HepG2 (cell line): Measurements from ENCODE around the gene ENTPD5. TPM values are rescaled to one million over a fixed set of nuclear protein-coding genes. Genes with fewer than 3 reads are reported as not detected.

ENCODE experiments used
- ATAD3A ChIP-seq: sonication (generic); formaldehyde crosslinking; IDR thresholded peaks from 2 replicates; pipeline ENCODE4 v1.4.0; 2020; ENCODE audit warnings: missing genetic modification reagents
- CREBL2 ChIP-seq: sonication (generic); formaldehyde crosslinking; IDR thresholded peaks from 2 replicates; pipeline ENCODE4 v1.8.1; 2023; ENCODE audit warnings: missing genetic modification reagents, mild to moderate bottlenecking, borderline replicate concordance
- DBP ChIP-seq: sonication (generic); formaldehyde crosslinking; IDR thresholded peaks from 2 replicates; pipeline ENCODE4 v1.4.0; 2020; ENCODE audit warnings: missing genetic modification reagents; ENCODE audit errors: not compliant biosample characterization
- FOXM1 ChIP-seq: sonication (generic); formaldehyde crosslinking; IDR thresholded peaks from 2 replicates; pipeline ENCODE4 v1.5.0; 2020; ENCODE audit warnings: missing genetic modification reagents
- HOXD1 ChIP-seq: sonication (generic); formaldehyde crosslinking; IDR thresholded peaks from 2 replicates; pipeline ENCODE4 v1.5.0; 2020; ENCODE audit warnings: missing genetic modification reagents
- KAT7 ChIP-seq: IDR thresholded peaks from 2 replicates; pipeline ENCODE4 v1.6.1; 2018; ENCODE audit warnings: borderline replicate concordance, missing compliant biosample characterization
- KLF6 ChIP-seq: IDR thresholded peaks from 2 replicates; pipeline ENCODE4 v1.8.0; 2016; ENCODE audit warnings: missing biosample characterization, missing genetic modification reagents
- MIXL1 ChIP-seq: IDR thresholded peaks from 2 replicates; pipeline ENCODE4 v1.6.1; 2016
- MNT ChIP-seq: fragments of 450-650 bp; IDR thresholded peaks from 2 replicates; pipeline ENCODE4 v1.6.1; 2016
- NFE2L2 ChIP-seq: fragments of 150-350 bp; IDR thresholded peaks from 2 replicates; pipeline ENCODE4 v1.6.1; 2014; ENCODE audit warnings: low read length
- PBX2 ChIP-seq: IDR thresholded peaks from 2 replicates; pipeline ENCODE4 v1.6.1; 2016; ENCODE audit warnings: control low read depth
- PCBP2 ChIP-seq: fragments of 200-400 bp; formaldehyde crosslinking; optimal IDR thresholded peaks from 2 replicates; pipeline ENCODE3; 2018; ENCODE audit warnings: low read length, low read depth; ENCODE audit not compliant: poor library complexity, severe bottlenecking
- TGIF2 ChIP-seq: IDR thresholded peaks from 2 replicates; pipeline ENCODE4 v1.6.1; 2016; ENCODE audit warnings: control low read depth, missing compliant biosample characterization
- THAP7 ChIP-seq: sonication (generic); formaldehyde crosslinking; IDR thresholded peaks from 2 replicates; pipeline ENCODE4 v1.8.1; 2023; ENCODE audit warnings: mild to moderate bottlenecking, missing genetic modification reagents
- TRIM24 ChIP-seq: sonication (generic); formaldehyde crosslinking; IDR thresholded peaks from 2 replicates; pipeline ENCODE4 v1.8.0; 2022; ENCODE audit warnings: mild to moderate bottlenecking, missing genetic modification reagents
- U2AF2 ChIP-seq: fragments of 200-400 bp; formaldehyde crosslinking; IDR thresholded peaks from 2 replicates; pipeline ENCODE4 v1.6.1; 2017; ENCODE audit warnings: low read depth, mild to moderate bottlenecking, low read length
- ZNF225 ChIP-seq: sonication (generic); formaldehyde crosslinking; IDR thresholded peaks from 2 replicates; pipeline ENCODE4 v1.4.0; 2020; ENCODE audit warnings: mild to moderate bottlenecking, missing genetic modification reagents
- ZNF280D ChIP-seq: sonication (generic); formaldehyde crosslinking; IDR thresholded peaks from 2 replicates; pipeline ENCODE4 v1.5.1; 2020; ENCODE audit warnings: mild to moderate bottlenecking, missing genetic modification reagents
- ZNF33B ChIP-seq: sonication (generic); formaldehyde crosslinking; IDR thresholded peaks from 2 replicates; pipeline ENCODE4 v1.5.1; 2020; ENCODE audit warnings: mild to moderate bottlenecking, missing genetic modification reagents
- ZNF766 ChIP-seq: sonication (generic); formaldehyde crosslinking; IDR thresholded peaks from 2 replicates; pipeline ENCODE4 v1.5.0; 2020; ENCODE audit warnings: missing genetic modification reagents, borderline replicate concordance
- polyA plus RNA-seq, 8 experiments: library from polyadenylated mRNA; depleted of rRNA in 3 of 8; stranded (reverse) in 7 of 8; unstranded in 1 of 8; fragments of >200 nt; fragmentation: Illumina TruSeq in 4 of 8; extraction: Trizol in 4 of 8; gene quantifications; 2 replicates each; pipeline versions ENCODE4 v1.2.1 to v1.2.3, GENCODE V29; 2011 to 2016; ENCODE audit warnings: low read depth in 4 of 8, missing spikeins in 1 of 8, mixed read lengths in 1 of 8; ENCODE audit not compliant: insufficient read depth in 1 of 8
- total RNA-seq, 5 experiments: library from RNA; depleted of rRNA; stranded (reverse); fragments of >200 nt; fragmentation: Illumina TruSeq; extraction: Trizol; gene quantifications; 2 replicates each; pipeline ENCODE4 v1.2.3, GENCODE V29; 2016; ENCODE audit warnings: low read depth in 1 of 5

ENTPD5 gene
- total and polyA plus RNA-seq, 2 of the 13 experiments (the other 11 are each of a cell fraction or from before 2014, with no cell fraction given) = 33.8 to 43.3 TPM

- TF ChIP-seq KLF6 (CRISPR knock-in tag) (no peak), DBP (CRISPR knock-in tag) (no peak), U2AF2 (no peak), HOXD1 (CRISPR knock-in tag) (no peak), ZNF280D (no peak), ZNF225 (CRISPR knock-in tag) (no peak; the same call in 1 of the 2 replicates), MIXL1 (no peak), TRIM24 (CRISPR knock-in tag) (no peak), PBX2 (CRISPR knock-in tag) (no peak), ZNF33B (CRISPR knock-in tag) (no peak), ZNF766 (CRISPR knock-in tag) (no peak), TGIF2 (no peak; the same call in 1 of the 2 replicates), FOXM1 (CRISPR knock-in tag) (no peak), ATAD3A (CRISPR knock-in tag) (no peak), MNT (no peak), KAT7 (CRISPR knock-in tag) (no peak), CREBL2 (CRISPR knock-in tag) (no peak), NFE2L2 (no peak), PCBP2 (no peak), THAP7 (no peak)
Observed at GRCh38 chr14:74018586-74019407, at the start of gene ENTPD5, which contains the start of gene BBOF1 (continued).
